Esophagus squamous epithelium (tissue), 5 donors: Measurements from ENCODE around the gene GUK1. TPM values are rescaled to one million over a fixed set of nuclear protein-coding genes. Genes with fewer than 3 reads are reported as not detected.

Experiments used
- DNase-seq: peaks from one replicate; lab custom pipeline; 2025; lab: John Stamatoyannopoulos, UW
- H3K27ac ChIP-seq, 4 donors: fragments of 200-600 bp; sonication (generic); one replicate each; pipeline ENCODE4 v1.5.1; 2016 to 2019; ENCODE audit warnings: mild to moderate bottlenecking in 1 of 4
- H3K27me3 ChIP-seq, 4 donors: fragments of 200-600 bp; sonication (generic); 1 replicate in 3 of 4; 2 replicates in 1 of 4; pipeline versions ENCODE4 v1.5.1 to v1.6.0; 2017 to 2021; ENCODE audit warnings: antibody characterized with exemption in 1 of 4
- H3K36me3 ChIP-seq, 3 donors: fragments of 200-600 bp; sonication (generic); one replicate each; pipeline ENCODE4 v1.5.1; 2016 to 2019
- H3K4me1 ChIP-seq, 3 donors: fragments of 200-600 bp; sonication (generic); one replicate each; pipeline ENCODE4 v1.5.1; 2017 to 2019
- H3K4me3 ChIP-seq, 4 donors: fragments of 200-600 bp; sonication (generic); 1 replicate in 3 of 4; 2 replicates in 1 of 4; pipeline ENCODE4 v1.5.1; 2016 to 2019; ENCODE audit warnings: mild to moderate bottlenecking in 2 of 4, moderate library complexity in 1 of 4
- H3K9me3 ChIP-seq, 3 donors: fragments of 200-600 bp; sonication (generic); one replicate each; pipeline ENCODE4 v1.5.1; 2016 to 2019
- POLR2A ChIP-seq, 4 donors: fragments of 450-650 bp; IDR thresholded peaks; one replicate each; pipeline ENCODE4 v1.6.1; 2017; ENCODE audit warnings: antibody characterized with exemption in 4 of 4, mild to moderate bottlenecking in 4 of 4, moderate library complexity in 3 of 4
- WGBS, 2 donors: methylation state at CpG; one replicate each; pipeline ENCODE4 v1.1.5; 2018; 5-methylcytosine and 5-hydroxymethylcytosine counted together
- intact Hi-C: fragments of 100-400 bp; cut with DNase I; formaldehyde crosslinking; loops from one replicate; pipeline ENCODE4 v1.15.0; 2022
- total RNA-seq, 4 donors: library from RNA; depleted of rRNA; stranded (reverse); fragments of >200 nt; gene quantifications; one replicate each; pipeline ENCODE4 v1.1.0, GENCODE V29; 2016
- TF ChIP-seq, protein P1 (sequence below), 6 experiments: fragments of 450-650 bp in 4 of 6; fragments of 200-600 bp in 2 of 6; sonication (generic) in 2 of 6; IDR thresholded peaks; one replicate each; pipeline ENCODE4 v1.5.1; 2016 to 2019; ENCODE audit warnings: antibody characterized with exemption in 6 of 6, mild to moderate bottlenecking in 4 of 6, moderate library complexity in 4 of 6
- donor health status: DM: yes; HTN: yes; CAD: no.

Gene GUK1
- total RNA-seq, 4 donors from 2014 or later, result 279 to 320 (median 302) TPM

GRCh38 chr1:228114827-228115226, 25.3 kb upstream of the GUK1 start:
- no peak overlapping the region for H3K4me3 ChIP-seq
- H3K27me3 ChIP-seq, result no peaks in the 10 kb centered on the region
- WGBS, 2 donors, result 63 to 65% methylated on average over 3 of the region's 3 CpGs
- H3K27ac ChIP-seq, result no peak overlapping the region
- H3K4me1 ChIP-seq, result peaks cover 3 to 11% (median 5%) of the 10 kb centered on the region in 3 donors
- no peaks in the 10 kb centered on the region for H3K9me3 ChIP-seq
- no peak for DNase-seq
- intact Hi-C loops, result no loop called here
- TF ChIP-seq POLR2A (IDR thresholded peaks at IDR 0.05), result no peak
- TF ChIP-seq, protein P1, sequence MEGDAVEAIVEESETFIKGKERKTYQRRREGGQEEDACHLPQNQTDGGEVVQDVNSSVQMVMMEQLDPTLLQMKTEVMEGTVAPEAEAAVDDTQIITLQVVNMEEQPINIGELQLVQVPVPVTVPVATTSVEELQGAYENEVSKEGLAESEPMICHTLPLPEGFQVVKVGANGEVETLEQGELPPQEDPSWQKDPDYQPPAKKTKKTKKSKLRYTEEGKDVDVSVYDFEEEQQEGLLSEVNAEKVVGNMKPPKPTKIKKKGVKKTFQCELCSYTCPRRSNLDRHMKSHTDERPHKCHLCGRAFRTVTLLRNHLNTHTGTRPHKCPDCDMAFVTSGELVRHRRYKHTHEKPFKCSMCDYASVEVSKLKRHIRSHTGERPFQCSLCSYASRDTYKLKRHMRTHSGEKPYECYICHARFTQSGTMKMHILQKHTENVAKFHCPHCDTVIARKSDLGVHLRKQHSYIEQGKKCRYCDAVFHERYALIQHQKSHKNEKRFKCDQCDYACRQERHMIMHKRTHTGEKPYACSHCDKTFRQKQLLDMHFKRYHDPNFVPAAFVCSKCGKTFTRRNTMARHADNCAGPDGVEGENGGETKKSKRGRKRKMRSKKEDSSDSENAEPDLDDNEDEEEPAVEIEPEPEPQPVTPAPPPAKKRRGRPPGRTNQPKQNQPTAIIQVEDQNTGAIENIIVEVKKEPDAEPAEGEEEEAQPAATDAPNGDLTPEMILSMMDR (IDR thresholded peaks at IDR 0.05), result no peak
- no peaks in the 10 kb centered on the region for H3K36me3 ChIP-seq

DNA sequence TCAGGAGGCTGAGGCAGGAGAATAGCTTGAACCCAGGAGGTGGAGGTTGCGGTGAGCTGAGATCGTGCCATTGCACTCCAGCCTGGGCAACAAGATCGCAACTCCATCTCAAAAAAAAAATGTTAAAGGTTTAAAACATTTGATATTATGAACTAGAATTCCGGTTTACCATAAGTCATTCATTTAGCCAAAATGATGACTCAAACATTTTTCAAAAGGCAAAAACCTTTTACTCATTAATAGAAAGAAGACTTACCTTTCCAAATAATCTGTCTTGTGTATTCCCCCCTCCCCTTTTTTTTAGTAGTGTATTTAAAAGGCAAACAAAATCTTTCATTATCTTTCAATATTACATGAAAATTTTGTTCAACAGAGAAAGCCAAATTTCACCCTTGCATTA, 22.7 kb upstream of the GUK1 start:
- Histone ChIP-seq H3K27me3 (no peaks in the 10 kb centered on the region), H3K9me3 (no peaks in the 10 kb centered on the region), H3K4me1 (peaks cover 0 to 16% (median 3%) of the 10 kb centered on the region in 3 donors), H3K36me3 (no peaks in the 10 kb centered on the region), H3K4me3 (no peak overlapping the region), H3K27ac (no peak overlapping the region)
- WGBS, 2 donors, result 93 to 98% methylated on average over 4 of the region's 4 CpGs
- DNase-seq, result no peak
- intact Hi-C loops, result no loop called here
- TF ChIP-seq, protein P1 (IDR thresholded peaks at IDR 0.05), result no peak
- no peak for TF ChIP-seq POLR2A (IDR thresholded peaks at IDR 0.05)

DNA sequence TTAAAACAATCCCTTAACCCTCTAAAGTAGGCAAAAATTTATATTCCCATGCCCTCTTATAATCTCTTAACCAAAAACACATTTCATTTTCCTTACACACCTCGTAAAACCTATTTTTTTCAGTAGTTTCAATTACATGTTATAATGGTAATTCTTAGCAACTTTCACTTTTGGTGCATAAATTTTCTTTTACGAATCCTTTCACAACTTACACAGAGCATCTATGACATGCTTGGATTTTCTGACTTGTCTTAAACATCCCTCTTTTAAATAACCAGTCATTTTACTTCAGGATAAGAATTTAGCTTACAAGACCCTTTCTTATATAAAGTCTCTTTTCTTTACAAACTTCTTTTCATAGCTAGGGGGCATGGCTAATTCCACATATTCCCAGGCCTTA, 22.0 kb upstream of the GUK1 start:
- intact Hi-C loops, result no loop called here
- TF ChIP-seq, protein P1 (IDR thresholded peaks at IDR 0.05), result no peak
- TF ChIP-seq POLR2A (IDR thresholded peaks at IDR 0.05), result no peak
- no peaks in the 10 kb centered on the region for H3K9me3 ChIP-seq

DNA sequence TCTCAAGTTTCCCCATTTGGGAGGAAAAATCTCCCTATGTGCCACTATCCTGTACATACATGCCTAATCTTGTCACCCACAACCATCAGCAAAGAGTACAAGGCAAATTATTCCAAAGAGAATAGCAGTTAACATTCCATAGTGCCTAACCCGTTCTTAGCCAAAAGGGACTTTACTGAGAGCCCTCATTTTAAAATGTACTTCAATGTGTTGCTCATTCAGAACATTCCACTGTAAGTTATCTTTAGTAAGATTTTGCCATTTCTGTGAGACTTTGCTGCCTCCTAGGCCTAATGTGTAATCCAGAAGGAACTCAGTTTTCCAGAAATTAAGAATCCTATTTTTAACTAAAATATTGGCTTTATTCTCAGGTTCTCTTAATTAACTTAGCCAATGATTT, 19.7 kb upstream of the GUK1 start:
- no peak for DNase-seq
- no peaks in the 10 kb centered on the region for H3K9me3 ChIP-seq
- H3K4me3 ChIP-seq, result no peak overlapping the region
- WGBS, 2 donors, result 26 to 33% methylated on average over 1 of the region's 1 CpG
- H3K4me1 ChIP-seq, result peaks cover 0 to 16% (median 3%) of the 10 kb centered on the region in 3 donors
- intact Hi-C loops, result loop anchor here (10.0 kb wide), 1 partner anchor 274 kb away; no protein-coding TSS in a partner anchor
- TF ChIP-seq, protein P1 (IDR thresholded peaks at IDR 0.05), result no peak
- TF ChIP-seq POLR2A (IDR thresholded peaks at IDR 0.05), result no peak
- no peaks in the 10 kb centered on the region for H3K36me3 ChIP-seq
- no peaks in the 10 kb centered on the region for H3K27me3 ChIP-seq
- H3K27ac ChIP-seq, result peak overlapping the region in 3 of 4 donors; percentile 0 to 12 (median 6)

More for the DNA sequence above, 22.0 kb upstream of the GUK1 start:
- H3K27ac ChIP-seq, result no peak overlapping the region
- no peaks in the 10 kb centered on the region for H3K36me3 ChIP-seq
- DNase-seq, result no peak
- 82 to 84% methylated on average over 2 of the region's 2 CpGs for WGBS, 2 donors
- H3K4me3 ChIP-seq, result no peak overlapping the region
- H3K4me1 ChIP-seq, result peaks cover 0 to 16% (median 3%) of the 10 kb centered on the region in 3 donors
- no peaks in the 10 kb centered on the region for H3K27me3 ChIP-seq

GRCh38 chr1:228120857-228121489, 19.1 kb upstream of the GUK1 start:
- TF ChIP-seq POLR2A (IDR thresholded peaks at IDR 0.05), result no peak
- TF ChIP-seq, protein P1 (IDR thresholded peaks at IDR 0.05), result peak in 1 of 6 experiments; percentile 25
- DNase-seq, result no peak
- Histone ChIP-seq H3K4me3 (no peak overlapping the region), H3K36me3 (no peaks in the 10 kb centered on the region), H3K27ac (peak overlapping the region in 2 of 4 donors; percentile 6 to 12), H3K9me3 (no peaks in the 10 kb centered on the region), H3K27me3 (no peaks in the 10 kb centered on the region), H3K4me1 (peaks cover 0 to 20% (median 3%) of the 10 kb centered on the region in 3 donors)
- WGBS, 2 donors, result 37 to 53% methylated on average over 5 of the region's 5 CpGs
- intact Hi-C loops, result loop anchor here (10.0 kb wide), 1 partner anchor 274 kb away; no protein-coding TSS in a partner anchor
